G401 (cell line): Measurements from ENCODE around the gene CC2D1B. TPM values are rescaled to one million over a fixed set of nuclear protein-coding genes. Genes with fewer than 3 reads are reported as not detected.

ENCODE experiments used
- DNase-seq: peaks from one replicate; pipeline ENCODE4 v3.0.0-alpha.2; 2015; ENCODE audit warnings: low spot score
- in situ Hi-C: cut with HindIII; loops from 2 replicates; pipeline ENCODE4 v1.10.0; 2016; ENCODE audit warnings: low sequenced_read_pairs, mixed read lengths
- total RNA-seq: library from RNA; depleted of rRNA; stranded (reverse); fragments of >200 nt; shearing (Covaris generic); gene quantifications from 2 replicates; pipeline ENCODE4 v1.2.3, GENCODE V29; 2014; rRNA removed

CC2D1B gene
- total RNA-seq, 1 experiment from 2014 or later: 37.3 TPM

DNA sequence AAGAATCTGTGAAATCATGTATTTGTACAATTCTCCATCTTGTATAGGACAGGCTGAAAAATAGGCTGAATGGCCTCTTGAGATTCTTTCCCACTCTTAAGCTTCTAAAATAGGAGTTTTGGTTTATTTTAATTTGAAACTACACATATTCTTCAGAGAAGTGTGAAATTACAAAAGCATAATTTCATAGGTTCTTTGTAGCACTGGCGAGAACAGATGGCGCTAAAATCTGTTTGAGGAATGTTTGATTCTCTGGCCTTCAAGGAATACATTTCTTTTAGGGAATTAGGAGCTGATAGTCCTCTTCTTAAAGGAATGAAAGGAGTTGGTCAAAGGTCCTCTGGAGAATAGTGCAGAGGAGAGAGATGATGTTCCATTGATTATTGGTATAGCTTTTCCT lies 44.9 kb downstream of the CC2D1B start:
- DNase-seq: no peak
- in situ Hi-C loops: no loop called here

DNA sequence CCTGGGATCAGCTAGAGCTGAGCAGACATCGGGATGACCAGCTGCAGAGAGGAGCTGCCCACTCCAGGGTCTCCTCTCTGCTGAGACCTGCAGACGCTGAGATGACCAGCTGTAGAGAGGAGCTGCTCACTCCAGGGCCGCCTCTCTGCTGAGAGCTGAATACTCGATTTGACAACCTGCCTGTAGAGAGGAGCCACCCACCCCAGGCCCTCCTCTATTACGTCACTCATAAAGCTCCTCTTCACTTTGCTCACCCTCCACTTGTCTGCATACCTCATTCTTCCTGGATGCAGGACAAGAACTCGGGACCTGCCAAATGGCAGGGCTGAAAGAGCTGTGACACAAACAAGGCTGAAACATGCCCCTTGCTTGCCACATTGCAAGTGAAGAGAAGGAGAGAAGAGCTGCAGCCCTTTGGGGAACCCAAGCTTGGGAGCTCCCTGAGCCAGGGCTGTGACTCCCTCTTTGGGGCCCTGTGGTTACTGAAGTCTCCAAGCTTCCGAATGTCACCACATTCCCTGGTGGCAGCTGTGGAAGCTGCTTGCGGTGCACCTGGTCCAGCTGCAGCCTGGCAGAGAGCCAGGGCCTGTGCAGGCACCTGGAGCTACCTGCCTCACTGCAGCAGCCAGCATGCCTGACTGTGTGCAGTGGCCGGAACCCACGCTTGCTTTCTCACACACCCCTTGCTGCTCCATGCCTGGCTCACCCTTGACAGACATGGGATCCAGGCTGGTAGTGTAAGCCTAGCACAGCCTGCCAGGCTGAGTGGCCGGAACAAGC lies 59.6 kb downstream of the CC2D1B start:
- in situ Hi-C loops: no loop called here
- peak; percentile 4 for DNase-seq

DNA sequence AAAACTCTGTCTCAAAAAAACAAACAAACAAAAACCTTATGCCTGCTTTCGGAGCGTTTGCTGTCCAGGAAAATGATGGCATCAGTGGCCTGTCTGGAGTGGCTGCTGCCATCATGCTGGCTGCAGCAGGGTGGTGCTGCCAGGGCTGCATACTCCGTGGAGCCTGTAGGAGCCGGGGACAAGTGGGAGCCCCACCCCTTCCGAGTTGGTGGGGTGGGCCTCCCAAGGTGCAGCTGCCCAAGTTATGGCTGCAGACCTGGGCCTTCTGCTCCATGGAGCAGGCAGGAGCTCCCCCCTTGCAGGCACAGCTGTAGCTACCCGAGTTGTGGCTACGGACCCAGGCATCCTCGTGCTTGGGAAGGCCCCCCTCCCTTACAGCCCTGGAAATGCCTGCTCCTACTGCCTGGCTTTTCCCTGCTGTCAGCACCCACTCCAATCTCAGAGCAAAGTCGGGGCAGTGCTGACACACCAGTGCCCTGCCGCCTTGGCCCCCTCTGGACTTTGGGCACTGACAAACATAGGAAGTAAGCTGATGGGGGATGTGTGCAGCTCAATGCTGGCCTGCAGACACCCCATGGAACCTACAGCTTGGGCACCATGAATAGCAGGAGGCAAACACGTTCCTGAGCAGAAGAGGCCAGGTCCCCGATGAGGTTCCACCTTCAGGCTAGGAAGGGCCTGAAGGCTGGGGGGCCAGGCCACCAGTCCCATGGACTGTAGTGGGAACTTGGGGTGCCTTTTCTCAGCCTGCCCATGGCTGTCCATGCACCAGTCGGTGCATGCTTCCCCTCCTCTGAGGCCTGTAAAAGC lies 60.4 kb downstream of the CC2D1B start:
- in situ Hi-C loops: no loop called here

More for the DNA sequence above, 60.4 kb downstream of the CC2D1B start:
- no peak for DNase-seq

Other genes with a start within 250 kb of the CC2D1B start
- gene ZFYVE9, start 224.1 kb downstream of the CC2D1B start, total RNA-seq: 15.4 and 21.5 TPM in 2 replicates
- 23.9 and 37.5 TPM in 2 replicates for gene ORC1, start 38.2 kb upstream of the CC2D1B start, total RNA-seq
- 22.8 and 34.3 TPM in 2 replicates for gene PRPF38A, start 38.4 kb upstream of the CC2D1B start, total RNA-seq
- gene TUT4, start 186.9 kb upstream of the CC2D1B start, total RNA-seq: 12.2 and 17.1 TPM in 2 replicates
- gene GPX7, start 236.2 kb upstream of the CC2D1B start, total RNA-seq: not detected in 2 replicates